ENCODE data around the gene HBEGF.

The HBEGF gene

GRCh38 chr5:140325486-140325885 is 20.9 kb downstream of the HBEGF start:
- TF ChIP-seq CTCF (IDR thresholded peaks at IDR 0.05; ENCODE audit: low read depth, low read length) = no peak
- DNase-seq (ENCODE audit: extremely low read depth, low read depth) = no peak

- no peak for TF ChIP-seq CTCF (IDR thresholded peaks at IDR 0.05; ENCODE audit: low read depth, low read length)
- DNase-seq (ENCODE audit: extremely low read depth, low read depth) = no peak
Observed at GRCh38 chr5:140324617-140325241, 21.7 kb downstream of the HBEGF start.

GRCh38 chr5:140324041-140324600 is 22.3 kb downstream of the HBEGF start:
- no peak for DNase-seq (ENCODE audit: extremely low read depth, low read depth)
- no peak for TF ChIP-seq CTCF (IDR thresholded peaks at IDR 0.05; ENCODE audit: low read depth, low read length)

GRCh38 chr5:140322751-140323731 is 23.4 kb downstream of the HBEGF start:
- no peak for DNase-seq (ENCODE audit: extremely low read depth, low read depth)
- TF ChIP-seq CTCF (IDR thresholded peaks at IDR 0.05; ENCODE audit: low read depth, low read length) = no peak

GRCh38 chr5:140321796-140322195 is 24.6 kb downstream of the HBEGF start:
- no peak for TF ChIP-seq CTCF (IDR thresholded peaks at IDR 0.05; ENCODE audit: low read depth, low read length)
- DNase-seq (ENCODE audit: extremely low read depth, low read depth) = no peak

GRCh38 chr5:140319833-140320232 is 26.6 kb downstream of the HBEGF start:
- no peak for DNase-seq (ENCODE audit: extremely low read depth, low read depth)
- no peak for TF ChIP-seq CTCF (IDR thresholded peaks at IDR 0.05; ENCODE audit: low read depth, low read length)

GRCh38 chr5:140318792-140319191 is 27.6 kb downstream of the HBEGF start:
- no peak for DNase-seq (ENCODE audit: extremely low read depth, low read depth)
- no peak for TF ChIP-seq CTCF (IDR thresholded peaks at IDR 0.05; ENCODE audit: low read depth, low read length)

Measured in AG09319 (cell line).